GM19467 (cell line): ENCODE measurements around the gene ATP8B4.
A peak's percentile ranks its signal among the peaks of the same experiment; 100 is the strongest.

Experiments used
- ATAC-seq: cut with Tn5 transposase; IDR thresholded peaks from one replicate; pipeline ENCODE4 v1.9.1; 2021; ENCODE audit warnings: mild to moderate bottlenecking, moderate library complexity; ENCODE audit not compliant: unreplicated experiment

Gene ATP8B4

GRCh38 chr15:50065279-50065678 lies 53.8 kb downstream of the ATP8B4 start:
- ATAC-seq: no peak

- ATAC-seq: no peak
Measured at GRCh38 chr15:50064673-50065072, 54.4 kb downstream of the ATP8B4 start.

GRCh38 chr15:50063226-50063625 lies 55.8 kb downstream of the ATP8B4 start:
- no peak for ATAC-seq

- ATAC-seq: no peak
Measured at GRCh38 chr15:50061503-50061902, 57.5 kb downstream of the ATP8B4 start.

GRCh38 chr15:50059883-50060282 lies 59.1 kb downstream of the ATP8B4 start:
- ATAC-seq: no peak

- no peak for ATAC-seq
Measured at GRCh38 chr15:50059203-50059772, 59.7 kb downstream of the ATP8B4 start.

GRCh38 chr15:50057905-50058639 lies 61.0 kb downstream of the ATP8B4 start:
- no peak for ATAC-seq

- ATAC-seq: no peak
Measured at GRCh38 chr15:50057196-50057595, 61.8 kb downstream of the ATP8B4 start.

- ATAC-seq: no peak
Measured at GRCh38 chr15:50055750-50056157, 63.3 kb downstream of the ATP8B4 start.

GRCh38 chr15:50055332-50055731 lies 63.7 kb downstream of the ATP8B4 start:
- no peak for ATAC-seq

GRCh38 chr15:50053055-50053856 lies 65.8 kb downstream of the ATP8B4 start:
- no peak for ATAC-seq

GRCh38 chr15:50051811-50052419 lies 67.1 kb downstream of the ATP8B4 start:
- no peak for ATAC-seq

GRCh38 chr15:50050986-50051743 lies 67.9 kb downstream of the ATP8B4 start:
- no peak for ATAC-seq

GRCh38 chr15:50049871-50050270 lies 69.2 kb downstream of the ATP8B4 start:
- no peak for ATAC-seq

GRCh38 chr15:50046867-50047266 lies 72.2 kb downstream of the ATP8B4 start:
- ATAC-seq: no peak

GRCh38 chr15:50046159-50046558 lies 72.9 kb downstream of the ATP8B4 start:
- ATAC-seq: peak; percentile 58

GRCh38 chr15:50044904-50045303 lies 74.1 kb downstream of the ATP8B4 start:
- no peak for ATAC-seq

- no peak for ATAC-seq
Measured at GRCh38 chr15:50044406-50044805, 74.6 kb downstream of the ATP8B4 start.

GRCh38 chr15:50042775-50043174 lies 76.3 kb downstream of the ATP8B4 start:
- no peak for ATAC-seq

GRCh38 chr15:50030456-50030855 lies 88.6 kb downstream of the ATP8B4 start:
- no peak for ATAC-seq

GRCh38 chr15:50028326-50028725 lies 90.7 kb downstream of the ATP8B4 start:
- no peak for ATAC-seq
